Ascending aorta (tissue), 2 donors: ENCODE results near the gene LRRC46. TPM values are rescaled to one million over a fixed set of nuclear protein-coding genes. Genes with fewer than 3 reads are reported as not detected.

Experiments
- DNase-seq, 2 donors: peaks; one replicate each; pipeline ENCODE4 v3.0.0-alpha.2; 2019; ENCODE audit warnings: low spot score in 2 of 2
- H3K27ac ChIP-seq, 2 donors: fragments of 200-600 bp; sonication (generic); one replicate each; pipeline ENCODE4 v1.5.1; 2016 to 2017; ENCODE audit warnings: mild to moderate bottlenecking in 1 of 2
- H3K27me3 ChIP-seq: fragments of 200-600 bp; sonication (generic); one replicate; pipeline ENCODE4 v1.5.1; 2017
- H3K36me3 ChIP-seq, 2 donors: fragments of 200-600 bp; sonication (generic); one replicate each; pipeline ENCODE4 v1.5.1; 2016
- H3K4me1 ChIP-seq, 2 donors: fragments of 200-600 bp; sonication (generic); one replicate each; pipeline ENCODE4 v1.5.1; 2016 to 2017; ENCODE audit warnings: mild to moderate bottlenecking in 1 of 2
- H3K4me3 ChIP-seq, 2 donors: fragments of 200-600 bp; sonication (generic); one replicate each; pipeline ENCODE4 v1.5.1; 2016 to 2017; ENCODE audit warnings: mild to moderate bottlenecking in 1 of 2
- H3K9me3 ChIP-seq, 2 donors: fragments of 200-600 bp; sonication (generic); one replicate each; pipeline ENCODE4 v1.5.1; 2016
- CTCF ChIP-seq, 3 experiments: fragments of 200-600 bp in 2 of 3; fragments of 450-650 bp in 1 of 3; sonication (generic) in 2 of 3; IDR thresholded peaks; one replicate each; pipeline ENCODE4 v1.5.1; 2016 to 2019; ENCODE audit warnings: antibody characterized with exemption in 3 of 3, mild to moderate bottlenecking in 1 of 3, moderate library complexity in 1 of 3
- intact Hi-C: fragments of 100-400 bp; cut with DNase I; formaldehyde crosslinking; loops from one replicate; pipeline ENCODE4 v1.15.1; 2023
- total RNA-seq: library from RNA; depleted of rRNA; stranded (reverse); fragments of >200 nt; gene quantifications from one replicate; pipeline ENCODE4 v1.1.0, GENCODE V29; 2016

Gene LRRC46
- total RNA-seq, 1 donor from 2014 or later, result not detected

- no peaks in the 10 kb centered on the region for H3K27me3 ChIP-seq
- DNase-seq, result no peak
- H3K4me1 ChIP-seq, result peaks cover 5 to 6% of the 10 kb centered on the region in 2 donors
- intact Hi-C loops, result no loop called here
- no peak overlapping the region for H3K4me3 ChIP-seq
- H3K27ac ChIP-seq, result no peak overlapping the region
- H3K36me3 ChIP-seq, result peaks cover 6 to 30% of the 10 kb centered on the region in 2 donors
- no peak for TF ChIP-seq CTCF (IDR thresholded peaks at IDR 0.05)
- H3K9me3 ChIP-seq, result no peaks in the 10 kb centered on the region
These were observed 6.0 kb downstream of the LRRC46 start for GRCh38 chr17:47837401-47838039.

DNA sequence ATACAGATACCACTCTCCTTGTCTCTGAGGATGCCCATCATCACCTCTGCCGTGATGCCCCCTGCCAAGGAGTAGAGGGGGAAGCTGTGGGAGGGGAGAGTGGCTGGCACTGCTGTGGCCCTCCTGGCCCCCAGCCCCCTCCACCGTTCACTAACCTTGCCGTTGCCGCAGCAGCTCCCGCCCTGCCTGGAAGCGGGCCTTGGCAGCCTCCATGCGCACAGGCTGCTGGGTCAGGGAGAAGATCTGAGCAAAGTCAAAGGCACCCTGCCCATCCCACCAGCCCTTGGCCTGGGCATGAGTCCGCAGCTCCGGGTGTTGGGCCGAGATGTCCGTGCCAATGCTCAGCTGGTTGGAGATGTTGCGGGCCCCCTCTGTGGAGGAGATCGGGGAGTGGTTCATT, 7.2 kb downstream of the LRRC46 start:
- peaks cover 6 to 30% of the 10 kb centered on the region in 2 donors for H3K36me3 ChIP-seq
- peaks cover 5 to 6% of the 10 kb centered on the region in 2 donors for H3K4me1 ChIP-seq
- no peak overlapping the region for H3K27ac ChIP-seq
- TF ChIP-seq CTCF (IDR thresholded peaks at IDR 0.05), result no peak
- no peak overlapping the region for H3K4me3 ChIP-seq
- intact Hi-C loops, result no loop called here
- no peaks in the 10 kb centered on the region for H3K27me3 ChIP-seq
- DNase-seq, result no peak
- H3K9me3 ChIP-seq, result no peaks in the 10 kb centered on the region

- Histone ChIP-seq H3K9me3 (no peaks in the 10 kb centered on the region), H3K4me3 (no peak overlapping the region), H3K36me3 (peaks cover 6 to 30% of the 10 kb centered on the region in 2 donors), H3K4me1 (peaks cover 5 to 6% of the 10 kb centered on the region in 2 donors), H3K27ac (no peak overlapping the region), H3K27me3 (no peaks in the 10 kb centered on the region)
- TF ChIP-seq CTCF (IDR thresholded peaks at IDR 0.05), result no peak
- intact Hi-C loops, result no loop called here
- DNase-seq, result no peak
These were observed 7.6 kb downstream of the LRRC46 start for GRCh38 chr17:47839071-47839470.

- H3K4me1 ChIP-seq, result peaks cover 5 to 6% of the 10 kb centered on the region in 2 donors
- no peak for TF ChIP-seq CTCF (IDR thresholded peaks at IDR 0.05)
- no peaks in the 10 kb centered on the region for H3K27me3 ChIP-seq
- peak overlapping the region in 1 of 2 donors; percentile 13 for H3K27ac ChIP-seq
- no peaks in the 10 kb centered on the region for H3K9me3 ChIP-seq
- intact Hi-C loops, result loop anchor here (5.0 to 10.0 kb wide), 4 partner anchors 102 to 295 kb away; partner anchors contain the start of genes CBX1, PNPO and SNX11
- peak overlapping the region; percentile 64 to 83 for H3K4me3 ChIP-seq
- peaks cover 6 to 30% of the 10 kb centered on the region in 2 donors for H3K36me3 ChIP-seq
- DNase-seq, result no peak
These were observed 8.7 kb downstream of the LRRC46 start for GRCh38 chr17:47840001-47840741.

- TF ChIP-seq CTCF (IDR thresholded peaks at IDR 0.05), result peak; percentile 98 to 99 (median 98)
- H3K4me1 ChIP-seq, result peaks cover 5 to 6% of the 10 kb centered on the region in 2 donors
- H3K27ac ChIP-seq, result peak within 1 kb of the TSS; percentile 13 to 35
- intact Hi-C loops, result loop anchor here (1.0 to 10.0 kb wide), 6 partner anchors 49 to 294 kb away; partner anchors contain the start of genes CBX1, PNPO and SNX11
- no peaks in the 10 kb centered on the region for H3K9me3 ChIP-seq
- peak; percentile 30 to 94 for DNase-seq
- peak within 1 kb of the TSS; percentile 64 to 83 for H3K4me3 ChIP-seq
- H3K36me3 ChIP-seq, result peaks cover 6 to 27% of the 10 kb centered on the region in 2 donors
- no peaks in the 10 kb centered on the region for H3K27me3 ChIP-seq
These were observed 9.4 kb downstream of the LRRC46 start, which contains the start of gene SCRN2 for GRCh38 chr17:47840742-47841487. Gene SCRN2, minus strand, starts transcription at chr17:47841273. Its CDS starts 430 bp downstream, at chr17:47840843.
